OCI-LY1 (cell line): Measurements from ENCODE around the gene ESAM.

ENCODE experiments used
- H2AFZ ChIP-seq: fragments of 200-600 bp; sonication (generic), shearing (Covaris generic); 2 replicates; pipeline ENCODE4 v1.6.0; 2014; ENCODE audit warnings: antibody characterized with exemption, mild to moderate bottlenecking, low read length
- H3F3A ChIP-seq: fragments of 200-600 bp; sonication (generic), shearing (Covaris generic); 2 replicates; pipeline ENCODE4 v1.6.0; 2014; ENCODE audit warnings: mild to moderate bottlenecking, antibody characterized with exemption, low read length, moderate library complexity; ENCODE audit not compliant: insufficient read depth
- H3K27ac ChIP-seq: fragments of 200-600 bp; sonication (generic); 2 replicates; pipeline ENCODE4 v1.5.1; 2014; ENCODE audit warnings: low read length, mixed run types, mild to moderate bottlenecking, low read depth; ENCODE audit not compliant: poor library complexity, severe bottlenecking
- H3K27me3 ChIP-seq: fragments of 200-600 bp; sonication (generic); 2 replicates; pipeline ENCODE4 v1.6.0; 2014; ENCODE audit warnings: antibody characterized with exemption, mild to moderate bottlenecking, low read length, moderate library complexity; ENCODE audit not compliant: insufficient read depth
- H3K36me3 ChIP-seq: fragments of 200-600 bp; sonication (generic); 2 replicates; pipeline ENCODE4 v1.6.1; 2014; ENCODE audit warnings: mild to moderate bottlenecking, antibody characterized with exemption, low read length, moderate library complexity, mixed read lengths; ENCODE audit not compliant: insufficient read depth
- H3K4me1 ChIP-seq: fragments of 200-600 bp; sonication (generic); 2 replicates; pipeline ENCODE4 v1.5.1; 2014; ENCODE audit warnings: mild to moderate bottlenecking, low read length, moderate library complexity; ENCODE audit not compliant: insufficient read depth, severe bottlenecking
- H3K4me2 ChIP-seq: fragments of 200-600 bp; sonication (generic), shearing (Covaris generic); 2 replicates; pipeline ENCODE4 v1.6.1; 2014; ENCODE audit warnings: low read length
- H3K4me3 ChIP-seq: fragments of 200-600 bp; sonication (generic); 2 replicates; pipeline ENCODE4 v1.5.1; 2014; ENCODE audit warnings: low read length, low read depth, mild to moderate bottlenecking, mixed read lengths; ENCODE audit not compliant: poor library complexity, severe bottlenecking
- H3K79me2 ChIP-seq: fragments of 200-600 bp; shearing (Covaris generic); 2 replicates; pipeline ENCODE4 v1.6.1; 2016; ENCODE audit warnings: mixed run types, low read length, mixed read lengths; ENCODE audit not compliant: insufficient read depth
- H3K9ac ChIP-seq: fragments of 200-600 bp; sonication (generic), shearing (Covaris generic); 2 replicates; pipeline ENCODE4 v1.6.1; 2014; ENCODE audit warnings: mild to moderate bottlenecking, low read length, mixed read lengths
- H3K9me2 ChIP-seq: fragments of 200-600 bp; sonication (generic), shearing (Covaris generic); 2 replicates; pipeline ENCODE4 v1.6.1; 2014; ENCODE audit warnings: low read depth, mild to moderate bottlenecking, low read length, mixed read lengths
- H3K9me3 ChIP-seq: fragments of 200-600 bp; shearing (Covaris generic); 2 replicates; pipeline ENCODE4 v1.6.1; 2014; ENCODE audit warnings: low read length, mixed read lengths
- H4K20me1 ChIP-seq: fragments of 200-600 bp; sonication (generic), shearing (Covaris generic); 2 replicates; pipeline ENCODE4 v1.6.0; 2016; ENCODE audit warnings: mild to moderate bottlenecking, low read length; ENCODE audit not compliant: insufficient read depth
- CTCF ChIP-seq: fragments of 200-600 bp; sonication (generic), shearing (Covaris generic); IDR thresholded peaks from 2 replicates; pipeline ENCODE4 v1.5.1; 2017; ENCODE audit warnings: mild to moderate bottlenecking, antibody characterized with exemption, low read length, moderate library complexity, mixed read lengths
- EZH2 ChIP-seq: fragments of 200-600 bp; sonication (generic), shearing (Covaris generic); IDR thresholded peaks from 2 replicates; pipeline ENCODE4 v1.8.0; 2017; ENCODE audit warnings: borderline replicate concordance, mixed run types, mild to moderate bottlenecking, antibody characterized with exemption, low read length, moderate library complexity, mixed read lengths

ESAM gene

DNA sequence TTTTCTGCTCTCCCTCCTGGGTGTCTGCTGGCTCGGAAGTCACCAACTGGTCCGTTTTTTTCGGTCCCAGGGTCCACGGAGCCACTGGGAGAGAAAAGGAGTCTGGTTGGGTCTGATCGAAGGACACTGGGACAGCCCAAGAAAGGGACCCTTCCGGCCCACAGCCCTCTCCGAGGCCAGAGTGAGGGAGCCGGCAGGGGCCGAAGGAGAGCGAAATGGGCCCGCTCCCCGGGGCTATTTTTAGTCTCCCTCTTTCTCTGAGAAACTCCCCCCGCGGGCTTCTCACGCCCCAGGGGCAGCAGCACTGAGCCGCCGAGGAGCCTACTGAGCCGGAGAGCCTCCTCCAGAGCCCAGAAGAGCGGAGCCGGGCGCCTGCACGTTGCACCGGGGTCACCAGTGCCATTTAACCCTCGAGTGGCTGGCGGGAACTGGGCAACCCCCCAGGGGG, 1.9 kb downstream of the ESAM start:
- Histone ChIP-seq H2AFZ (no peak overlapping the region), H3K9me2 (no peaks in the 10 kb centered on the region), H3K27ac (no peak overlapping the region), H3K4me1 (peaks cover 16% of the 10 kb centered on the region), H3K4me2 (no peak overlapping the region), H3K27me3 (0 out of 2 replicates have a peak, but pooled peaks cover 14% of the 10 kb centered on the region), H3F3A (no peaks in the 10 kb centered on the region), H3K9me3 (no peaks in the 10 kb centered on the region), H3K79me2 (no peaks in the 10 kb centered on the region), H4K20me1 (no peaks in the 10 kb centered on the region), H3K9ac (no peak overlapping the region), H3K4me3 (no peak overlapping the region), H3K36me3 (no peaks in the 10 kb centered on the region)
- TF ChIP-seq EZH2, result no peak
- TF ChIP-seq CTCF, result no peak

GRCh38 chr11:124759266-124760204, 2.6 kb downstream of the ESAM start:
- Histone ChIP-seq H2AFZ (no peak overlapping the region), H3K4me1 (peaks cover 16% of the 10 kb centered on the region), H3K9me2 (no peaks in the 10 kb centered on the region), H4K20me1 (no peaks in the 10 kb centered on the region), H3K36me3 (no peaks in the 10 kb centered on the region), H3F3A (no peaks in the 10 kb centered on the region), H3K79me2 (no peaks in the 10 kb centered on the region), H3K9me3 (no peaks in the 10 kb centered on the region), H3K27me3 (0 out of 2 replicates have a peak, but pooled peaks cover 14% of the 10 kb centered on the region), H3K4me2 (no peak overlapping the region), H3K9ac (no peak overlapping the region), H3K4me3 (no peak overlapping the region), H3K27ac (no peak overlapping the region)
- TF ChIP-seq EZH2, result no peak

- no peak for TF ChIP-seq EZH2
- peak; percentile 62 for TF ChIP-seq CTCF
- no peaks in the 10 kb centered on the region for H3F3A ChIP-seq
- H3K9ac ChIP-seq, result no peak overlapping the region
- H3K4me3 ChIP-seq, result no peak overlapping the region
- no peaks in the 10 kb centered on the region for H3K79me2 ChIP-seq
- peaks cover 9% of the 10 kb centered on the region for H3K4me1 ChIP-seq
- H3K36me3 ChIP-seq, result no peaks in the 10 kb centered on the region
- H3K27ac ChIP-seq, result no peak overlapping the region
- H3K27me3 ChIP-seq, result 0 out of 2 replicates have a peak, but pooled peaks cover 14% of the 10 kb centered on the region
- H2AFZ ChIP-seq, result no peak overlapping the region
- no peaks in the 10 kb centered on the region for H4K20me1 ChIP-seq
- H3K4me2 ChIP-seq, result peak overlapping the region; percentile 45; the same call in 1 of the 2 replicates
- no peaks in the 10 kb centered on the region for H3K9me3 ChIP-seq
- H3K9me2 ChIP-seq, result no peaks in the 10 kb centered on the region
Observed at GRCh38 chr11:124758355-124759265, 3.5 kb downstream of the ESAM start.
